Stimulated activated CD8-positive, alpha-beta memory T cell treated with anti-CD3 and anti-CD28 coated beads, Interleukin-15, amount 100 ng/mL, for 24 hours (primary cell): Measurements from ENCODE around the gene SIRT4.

Experiments
- DNase-seq: peaks from one replicate; pipeline ENCODE4 v3.0.0-alpha.2; 2020; ENCODE audit warnings: low read depth

The SIRT4 gene

DNA sequence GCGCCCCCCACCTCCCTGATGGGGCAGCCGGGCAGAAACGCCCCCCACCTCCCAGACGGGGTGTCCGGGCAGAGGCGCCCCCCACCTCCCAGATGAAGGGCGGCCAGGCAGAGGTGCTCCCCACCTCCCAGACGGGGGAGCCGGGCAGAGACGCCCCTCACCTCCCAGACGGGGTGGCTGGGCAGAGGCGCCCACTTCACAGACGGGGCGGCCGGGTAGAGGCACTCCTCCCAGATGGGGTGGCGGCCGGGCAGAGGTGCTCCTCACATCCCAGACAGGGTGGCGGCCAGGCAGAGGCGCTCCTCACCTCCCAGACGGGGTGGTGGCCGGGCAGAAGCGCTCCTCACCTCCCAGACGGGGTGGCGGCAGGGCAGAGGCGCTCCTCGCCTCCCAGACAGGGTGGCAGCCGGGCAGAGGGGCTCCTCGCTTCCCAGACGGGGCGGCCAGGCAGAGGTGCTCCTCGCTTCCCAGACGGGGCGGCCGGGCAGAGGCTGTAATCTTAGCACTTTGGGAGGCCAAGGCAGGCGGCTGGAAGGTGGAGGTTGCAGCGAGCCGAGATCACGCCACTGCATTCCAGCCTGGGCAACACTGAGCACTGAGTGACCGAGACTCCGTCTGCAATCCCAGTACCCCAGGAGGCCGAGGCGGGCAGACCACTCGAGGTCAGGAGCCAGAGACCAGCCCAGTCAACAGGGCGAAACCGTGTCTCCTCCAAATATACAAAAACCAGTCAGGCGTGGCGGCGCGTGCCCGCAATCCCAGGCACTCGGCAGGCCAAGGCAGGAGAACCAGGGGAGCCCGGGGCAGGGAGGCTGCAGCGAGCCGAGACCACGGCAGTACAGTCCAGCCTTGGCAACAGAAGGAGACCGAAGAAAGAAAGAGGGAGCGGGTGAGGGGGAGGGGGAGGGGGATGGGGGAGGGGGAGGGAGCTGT, 23.7 kb upstream of the SIRT4 start:
- no peak for DNase-seq

- DNase-seq, result no peak
Observed at GRCh38 chr12:120283318-120283717, 18.8 kb upstream of the SIRT4 start.

DNA sequence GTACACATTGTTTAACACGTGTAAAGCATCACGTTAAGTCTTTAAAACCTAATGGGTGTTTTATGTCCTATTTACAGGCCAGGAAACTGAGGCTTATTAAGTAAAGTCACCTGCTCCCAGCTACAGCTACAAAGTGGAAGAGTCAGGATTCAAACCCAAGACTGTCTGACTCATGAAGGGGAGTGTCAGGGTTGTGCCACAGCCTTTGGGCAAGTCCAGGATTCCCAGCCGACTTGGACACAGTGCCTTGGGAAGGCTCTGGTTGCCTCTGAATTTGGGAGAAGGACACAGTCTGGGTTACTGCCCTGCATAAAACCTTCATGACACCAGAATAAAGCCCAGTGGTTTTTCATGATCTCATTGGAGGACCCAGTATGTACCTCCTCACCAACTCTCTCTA, 17.7 kb upstream of the SIRT4 start:
- DNase-seq, result no peak

DNA sequence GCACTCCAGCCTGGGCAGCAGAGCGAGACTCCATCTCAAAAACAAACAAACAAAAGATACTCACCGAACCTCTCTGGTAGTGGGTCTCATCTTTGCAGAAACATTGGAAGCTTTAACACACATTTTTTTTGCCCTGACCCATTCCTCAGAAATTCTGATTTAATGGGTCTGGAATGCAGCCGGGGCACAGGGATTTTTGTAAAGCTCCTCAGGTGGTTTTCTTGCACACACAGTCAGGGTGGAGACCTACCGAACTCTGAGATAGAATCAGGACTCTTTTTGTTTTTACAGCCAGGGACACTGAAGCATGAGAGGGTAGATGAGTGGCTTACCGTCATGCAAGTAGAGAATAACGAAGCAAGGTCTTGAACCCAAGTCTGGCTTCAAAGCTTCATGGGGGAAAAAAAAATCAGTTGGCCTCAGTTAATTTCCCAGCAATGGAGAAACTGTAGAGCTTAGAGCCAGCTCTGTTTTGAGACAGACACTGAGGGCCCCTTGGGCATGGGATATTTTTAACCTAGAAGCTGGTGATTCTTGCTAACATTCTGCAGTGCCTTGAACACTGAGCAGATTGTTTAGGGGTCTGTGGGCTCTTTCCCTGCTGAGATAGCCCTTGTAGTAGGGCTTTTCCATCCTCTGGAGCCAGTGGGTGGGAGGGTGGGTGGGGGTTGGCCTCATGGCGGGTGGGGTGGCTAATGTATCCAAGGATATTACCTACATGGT, 15.2 kb upstream of the SIRT4 start:
- no peak for DNase-seq

- no peak for DNase-seq
Observed at GRCh38 chr12:120287491-120287890, 14.6 kb upstream of the SIRT4 start.

DNA sequence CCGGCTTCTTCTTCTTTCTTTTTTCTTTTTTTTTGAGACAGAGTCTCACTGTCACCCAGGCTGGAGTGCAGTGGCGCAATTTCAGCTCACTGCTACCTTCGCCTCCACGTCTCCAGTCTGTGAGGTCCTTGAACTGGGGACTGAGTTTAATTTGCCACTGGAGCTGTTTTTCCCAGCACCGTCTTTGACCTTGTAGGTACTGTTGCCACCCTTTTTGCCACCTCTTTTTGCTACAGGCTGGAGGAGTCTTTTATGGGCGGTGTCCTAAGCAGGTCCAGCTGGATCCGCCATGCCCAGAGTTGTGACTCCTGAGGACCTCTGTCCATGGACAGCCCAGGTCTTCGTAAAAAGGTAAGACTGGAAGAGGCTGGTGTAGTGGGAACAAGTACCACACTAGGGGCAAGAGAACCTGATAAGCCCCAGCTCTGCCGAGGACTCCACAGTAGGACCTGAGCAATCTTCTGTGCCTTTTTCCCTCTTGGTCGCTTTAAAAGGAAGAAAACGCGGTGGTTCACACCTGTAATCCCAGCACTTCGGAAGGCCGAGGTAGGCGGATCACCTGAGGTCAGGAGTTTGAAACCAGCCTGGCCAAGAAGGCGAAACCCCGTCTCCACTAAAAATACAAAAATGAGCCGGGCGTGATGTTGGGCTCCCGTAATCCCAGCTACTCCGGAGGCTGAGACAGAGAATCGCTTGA, 11.4 kb upstream of the SIRT4 start:
- DNase-seq, result peak; percentile 13

DNA sequence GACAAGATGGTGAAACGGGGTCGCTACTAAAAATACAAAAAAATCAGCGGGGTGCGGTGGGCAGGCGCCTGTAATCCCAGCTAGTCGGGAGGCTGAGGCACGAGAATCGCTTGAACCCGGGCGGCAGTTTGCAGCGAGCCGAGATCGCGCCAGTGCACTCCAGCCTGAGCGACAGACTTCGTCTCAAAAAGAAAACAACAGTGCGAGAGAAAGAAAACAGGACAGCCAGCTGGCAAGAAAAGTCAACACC, 9.8 kb upstream of the SIRT4 start:
- no peak for DNase-seq

DNA sequence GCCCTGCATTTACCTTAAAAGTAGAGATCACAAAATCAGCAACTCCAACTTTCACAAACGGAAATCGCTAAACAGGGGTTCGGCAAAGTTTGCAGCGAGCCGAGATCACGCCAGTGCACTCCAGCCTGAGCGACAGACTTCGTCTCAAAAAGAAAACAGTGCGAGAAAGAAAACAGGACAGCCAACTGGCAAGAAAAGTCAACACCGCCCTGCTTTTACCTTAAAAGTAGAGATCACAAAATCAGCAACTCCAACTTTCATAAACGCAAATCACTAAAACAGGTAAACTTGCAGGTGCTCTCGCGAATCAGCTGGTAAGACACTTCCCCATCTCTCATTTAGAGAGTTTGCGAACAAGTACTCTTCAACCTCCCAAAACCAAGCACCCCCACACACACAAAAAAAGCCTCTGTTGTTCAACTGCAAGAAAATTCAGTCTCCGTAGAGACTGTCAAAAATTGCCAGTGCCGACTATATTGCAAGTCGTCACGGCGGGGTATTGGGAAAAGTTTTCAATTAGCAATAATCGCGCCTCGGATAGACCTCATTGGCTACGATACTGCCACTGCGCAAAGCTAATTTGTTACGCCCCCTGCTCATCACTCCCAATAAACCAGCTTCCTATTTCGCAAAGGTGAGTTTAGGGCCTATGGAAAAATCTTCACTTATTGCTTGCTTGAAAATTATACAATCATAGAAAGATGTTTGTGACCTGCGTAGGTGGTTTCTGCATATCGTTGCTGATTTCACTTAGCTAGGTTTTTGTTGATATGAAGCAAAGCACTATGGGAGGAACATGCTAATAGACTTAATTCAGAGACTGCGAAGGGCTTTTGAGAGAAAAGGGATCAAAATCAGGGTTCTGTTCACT, 9.2 kb upstream of the SIRT4 start, which contains the start of gene RNU4-1:
TSS of gene RNU4-1 (minus strand) at position 577 of the 871 bp plus-strand sequence.
- DNase-seq, result peak; percentile 30

- no peak for DNase-seq
Observed at GRCh38 chr12:120314220-120314619, 12.1 kb downstream of the SIRT4 start.

GRCh38 chr12:120316798-120317223, 14.7 kb downstream of the SIRT4 start:
- no peak for DNase-seq

DNA sequence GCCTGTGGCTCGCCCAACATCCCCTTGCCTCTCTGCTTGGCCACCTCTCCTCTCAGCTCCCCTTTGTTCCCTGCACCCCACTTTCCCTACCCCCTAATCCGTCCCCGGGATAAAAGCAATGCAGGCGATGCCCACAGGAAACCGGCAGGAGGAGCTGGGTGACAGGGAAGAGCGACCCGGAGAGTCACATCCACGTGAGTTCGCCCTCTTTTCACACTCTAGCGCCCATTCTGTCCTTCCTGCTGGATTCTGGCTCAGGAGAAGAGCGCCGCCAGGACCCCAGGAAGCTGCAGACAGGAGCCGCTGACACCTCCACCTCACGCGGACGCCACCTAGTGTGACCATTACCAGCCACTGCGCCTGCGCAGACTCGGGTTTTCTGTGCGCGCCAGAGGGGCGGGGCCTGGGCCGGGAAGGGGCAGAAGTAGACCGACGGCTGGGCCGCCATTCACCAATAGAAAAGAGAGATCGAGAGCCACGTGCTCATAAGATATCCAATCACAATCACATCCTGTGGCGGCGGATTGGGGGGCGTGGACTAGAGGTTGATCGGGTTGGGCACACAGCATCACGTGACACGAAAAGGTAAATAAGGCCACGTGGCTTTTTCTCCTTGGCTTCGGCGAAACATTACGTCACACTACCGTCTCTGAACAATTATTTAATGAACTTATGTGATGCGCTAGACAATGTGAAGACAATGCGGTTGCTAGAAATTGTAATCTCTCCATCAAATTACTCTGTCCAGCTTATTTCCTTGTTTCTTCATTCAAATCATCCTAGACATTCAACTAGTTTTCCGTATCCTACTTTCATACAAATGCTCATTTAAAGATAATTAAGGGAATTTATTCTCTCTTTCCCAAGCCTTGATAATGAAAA, 15.3 kb downstream of the SIRT4 start:
- DNase-seq, result peak; percentile 100

GRCh38 chr12:120321382-120322202, 19.5 kb downstream of the SIRT4 start:
- no peak for DNase-seq

DNA sequence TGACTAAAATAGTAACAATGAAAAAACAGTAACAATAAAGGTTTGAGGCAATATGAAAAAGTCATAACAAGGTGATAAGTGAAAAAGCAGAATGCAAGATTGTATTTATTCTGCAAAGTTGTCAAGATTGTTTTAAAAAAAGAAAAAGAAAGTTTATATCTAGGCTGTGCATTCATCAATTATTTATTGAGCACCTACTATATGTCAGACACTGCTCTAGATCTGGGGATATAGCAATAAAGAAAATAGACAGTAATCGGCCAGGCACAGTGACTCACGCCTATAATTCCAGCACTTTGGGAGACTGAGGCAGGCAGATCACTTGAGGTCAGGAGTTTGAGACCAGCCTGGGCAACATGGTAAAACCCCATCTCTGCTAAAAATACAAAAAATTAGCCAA, 21.7 kb downstream of the SIRT4 start:
- no peak for DNase-seq

GRCh38 chr12:120324841-120325417, 22.8 kb downstream of the SIRT4 start:
- no peak for DNase-seq

DNA sequence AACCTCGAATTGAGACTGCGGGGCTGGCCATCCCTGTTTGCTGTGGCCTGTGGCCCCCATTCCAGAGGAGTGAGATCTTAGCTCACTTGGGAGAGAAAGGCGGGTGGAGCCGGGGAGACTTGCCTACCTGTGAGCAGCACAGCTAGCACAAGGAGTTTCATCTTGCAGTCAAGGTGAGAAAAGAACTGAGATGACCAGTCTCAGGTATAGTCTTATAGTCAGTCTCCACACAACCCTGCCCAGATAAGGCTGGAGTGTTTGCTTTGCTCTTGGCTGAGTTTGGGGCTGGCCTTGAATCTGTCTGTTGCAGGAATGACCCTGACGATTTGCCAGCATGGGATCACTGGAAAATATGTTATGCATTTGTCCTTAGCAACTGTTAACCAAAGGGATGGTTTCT, 25.5 kb downstream of the SIRT4 start, which contains the start of gene PLA2G1B:
TSS of gene PLA2G1B (minus strand) at position 187 of the 400 bp plus-strand sequence. CDS start at position 161, 26 bp downstream.
- no peak for DNase-seq

GRCh38 chr12:120328228-120328627, 26.1 kb downstream of the SIRT4 start:
- no peak for DNase-seq

- DNase-seq, result no peak
Observed at GRCh38 chr12:120331390-120331789, 29.3 kb downstream of the SIRT4 start.

- no peak for DNase-seq
Observed at GRCh38 chr12:120332041-120332440, 29.9 kb downstream of the SIRT4 start.

DNA sequence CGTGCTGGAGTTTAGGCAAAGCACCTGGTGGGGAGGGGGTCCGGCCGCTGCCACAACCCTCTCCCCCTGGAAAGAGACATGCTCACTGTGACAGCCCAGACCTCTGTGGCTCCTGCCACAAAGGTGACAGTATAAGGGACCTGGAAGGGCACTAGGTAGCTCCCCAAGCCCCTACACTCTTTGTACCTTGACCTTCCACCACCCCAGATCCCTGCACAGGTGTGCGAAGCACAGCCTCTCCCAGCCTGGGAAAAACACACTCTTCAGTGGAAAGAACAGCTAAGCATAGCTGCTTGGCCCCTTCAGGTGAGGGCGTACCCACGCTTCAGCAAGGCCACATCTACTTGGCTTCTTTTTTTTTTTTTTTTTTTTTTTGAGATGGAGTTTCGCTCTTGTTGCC, 30.4 kb downstream of the SIRT4 start:
- DNase-seq, result no peak
